Measurements from ENCODE around the gene MDM2. TPM values are rescaled to one million over a fixed set of nuclear protein-coding genes. Genes with fewer than 3 reads are reported as not detected.

The MDM2 gene
- total RNA-seq, 2 donors from 2014 or later, result 36.1 to 95.6 TPM

DNA sequence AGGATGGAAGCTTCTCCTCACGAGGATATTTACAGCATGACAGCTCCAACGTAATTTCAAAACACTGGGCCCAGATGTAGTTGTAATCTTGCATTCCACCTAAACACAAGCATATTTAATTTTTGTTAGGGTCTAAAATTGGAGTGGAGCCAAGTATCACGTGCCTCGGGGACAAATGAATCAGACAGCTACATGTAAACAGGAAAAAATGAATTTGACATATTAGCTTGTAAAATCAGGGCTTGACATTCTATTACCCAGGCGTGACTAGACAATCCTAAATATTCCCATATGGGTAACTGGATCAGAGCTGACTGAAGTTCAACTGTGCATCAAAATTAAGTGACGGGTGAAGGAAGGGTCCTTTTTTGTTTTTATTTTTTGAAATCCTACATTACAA lies 59.0 kb downstream of the MDM2 start:
- Histone ChIP-seq H3K27me3 (replicated peaks; ENCODE audit: insufficient read depth) (no peaks in the 10 kb centered on the region), H3K4me3 (no peak overlapping the region), H3K9me3 (no peaks in the 10 kb centered on the region), H3K27ac (no peak overlapping the region), H3K36me3 (no peaks in the 10 kb centered on the region), H3K4me1 (replicated peaks) (no peaks in the 10 kb centered on the region)
- WGBS, result 56% methylated on average over 6 of the region's 6 CpGs
- TF ChIP-seq, protein P1, sequence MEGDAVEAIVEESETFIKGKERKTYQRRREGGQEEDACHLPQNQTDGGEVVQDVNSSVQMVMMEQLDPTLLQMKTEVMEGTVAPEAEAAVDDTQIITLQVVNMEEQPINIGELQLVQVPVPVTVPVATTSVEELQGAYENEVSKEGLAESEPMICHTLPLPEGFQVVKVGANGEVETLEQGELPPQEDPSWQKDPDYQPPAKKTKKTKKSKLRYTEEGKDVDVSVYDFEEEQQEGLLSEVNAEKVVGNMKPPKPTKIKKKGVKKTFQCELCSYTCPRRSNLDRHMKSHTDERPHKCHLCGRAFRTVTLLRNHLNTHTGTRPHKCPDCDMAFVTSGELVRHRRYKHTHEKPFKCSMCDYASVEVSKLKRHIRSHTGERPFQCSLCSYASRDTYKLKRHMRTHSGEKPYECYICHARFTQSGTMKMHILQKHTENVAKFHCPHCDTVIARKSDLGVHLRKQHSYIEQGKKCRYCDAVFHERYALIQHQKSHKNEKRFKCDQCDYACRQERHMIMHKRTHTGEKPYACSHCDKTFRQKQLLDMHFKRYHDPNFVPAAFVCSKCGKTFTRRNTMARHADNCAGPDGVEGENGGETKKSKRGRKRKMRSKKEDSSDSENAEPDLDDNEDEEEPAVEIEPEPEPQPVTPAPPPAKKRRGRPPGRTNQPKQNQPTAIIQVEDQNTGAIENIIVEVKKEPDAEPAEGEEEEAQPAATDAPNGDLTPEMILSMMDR (IDR thresholded peaks at IDR 0.05), result no peak
- TF ChIP-seq POLR2A (IDR thresholded peaks at IDR 0.05) (no peak), POLR2AphosphoS5 (IDR thresholded peaks at IDR 0.05) (no peak)
- DNase-seq (ENCODE audit: low spot score), result no peak
- intact Hi-C loops (cut with DNase I), result loop anchor here (10.0 kb wide), 1 partner anchor 288 kb away; no protein-coding TSS in a partner anchor

DNA sequence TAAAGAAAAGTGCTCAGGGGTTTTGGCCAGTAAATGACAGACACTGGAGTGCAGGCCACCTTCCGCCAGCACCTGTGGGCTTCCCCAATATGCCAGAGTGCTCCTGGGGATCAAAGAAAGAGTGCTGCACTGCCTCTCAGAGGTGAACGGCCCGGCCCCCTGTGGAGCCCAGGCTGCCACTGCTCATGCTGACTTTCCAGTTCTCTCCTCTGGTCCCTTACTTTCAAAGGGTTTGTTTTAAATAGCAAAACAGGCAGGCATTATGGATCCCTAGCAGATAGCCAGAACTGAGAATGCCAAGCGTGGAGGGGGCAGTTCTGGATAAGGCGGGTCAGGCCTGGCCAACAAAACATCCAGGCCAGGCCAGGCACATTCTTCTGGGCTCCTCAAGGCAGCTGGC lies 59.6 kb downstream of the MDM2 start:
- H3K27ac ChIP-seq, result no peak overlapping the region
- no peaks in the 10 kb centered on the region for H3K27me3 ChIP-seq (replicated peaks; ENCODE audit: insufficient read depth)
- no peaks in the 10 kb centered on the region for H3K4me1 ChIP-seq (replicated peaks)
- intact Hi-C loops (cut with DNase I), result loop anchor here (10.0 kb wide), 1 partner anchor 287 kb away; no protein-coding TSS in a partner anchor
- no peak for DNase-seq (ENCODE audit: low spot score)
- H3K36me3 ChIP-seq, result no peaks in the 10 kb centered on the region
- no peaks in the 10 kb centered on the region for H3K9me3 ChIP-seq
- no peak for TF ChIP-seq POLR2A (IDR thresholded peaks at IDR 0.05)
- TF ChIP-seq, protein P1 (IDR thresholded peaks at IDR 0.05), result no peak
- no peak for TF ChIP-seq POLR2AphosphoS5 (IDR thresholded peaks at IDR 0.05)
- 92% methylated on average over 5 of the region's 5 CpGs for WGBS
- no peak overlapping the region for H3K4me3 ChIP-seq

DNA sequence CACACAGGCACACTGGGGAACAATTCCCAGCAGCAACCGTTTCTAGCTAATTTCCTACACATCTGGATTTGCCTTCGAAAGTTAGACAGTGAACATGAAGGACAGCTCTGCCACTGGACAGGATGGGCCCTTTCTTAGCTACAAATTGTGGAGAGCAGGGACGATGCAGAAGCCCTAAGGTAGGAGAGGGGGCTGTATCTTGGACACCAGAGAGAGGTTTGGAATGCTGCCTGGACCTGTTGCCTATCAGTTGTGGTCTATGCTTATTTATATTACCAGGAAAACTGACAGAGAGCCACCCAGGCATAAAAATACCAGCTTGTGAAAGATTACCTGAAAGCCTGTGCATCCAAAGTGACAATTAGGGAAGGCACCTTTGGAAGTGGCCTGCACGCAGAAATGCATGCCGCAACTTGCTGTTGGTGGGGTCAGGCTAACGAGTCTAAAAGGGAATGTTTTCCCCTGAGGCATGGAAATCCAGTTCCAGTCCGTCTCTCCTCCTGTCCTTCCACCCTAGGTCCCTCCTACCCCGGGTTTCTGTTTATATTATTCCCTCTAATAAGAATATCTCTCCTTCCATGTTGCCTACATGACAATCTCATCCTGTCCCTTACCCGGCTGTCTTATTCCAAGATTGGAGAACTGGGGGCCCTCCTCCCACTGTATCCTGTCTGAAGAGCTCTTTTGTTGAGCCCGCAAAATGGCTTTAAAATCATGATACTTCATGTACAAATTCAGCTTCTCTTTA lies 60.2 kb downstream of the MDM2 start:
- Histone ChIP-seq H3K4me1 (replicated peaks) (no peaks in the 10 kb centered on the region), H3K36me3 (no peaks in the 10 kb centered on the region), H3K27ac (no peak overlapping the region), H3K9me3 (no peaks in the 10 kb centered on the region), H3K4me3 (no peak overlapping the region), H3K27me3 (replicated peaks; ENCODE audit: insufficient read depth) (no peaks in the 10 kb centered on the region)
- no peak for DNase-seq (ENCODE audit: low spot score)
- TF ChIP-seq, protein P1 (IDR thresholded peaks at IDR 0.05), result no peak
- TF ChIP-seq POLR2AphosphoS5 (IDR thresholded peaks at IDR 0.05) (no peak), POLR2A (IDR thresholded peaks at IDR 0.05) (no peak)
- WGBS, result 54% methylated on average over 10 of the region's 10 CpGs
- intact Hi-C loops (cut with DNase I), result loop anchor here (10.0 kb wide), 1 partner anchor 287 kb away; no protein-coding TSS in a partner anchor

DNA sequence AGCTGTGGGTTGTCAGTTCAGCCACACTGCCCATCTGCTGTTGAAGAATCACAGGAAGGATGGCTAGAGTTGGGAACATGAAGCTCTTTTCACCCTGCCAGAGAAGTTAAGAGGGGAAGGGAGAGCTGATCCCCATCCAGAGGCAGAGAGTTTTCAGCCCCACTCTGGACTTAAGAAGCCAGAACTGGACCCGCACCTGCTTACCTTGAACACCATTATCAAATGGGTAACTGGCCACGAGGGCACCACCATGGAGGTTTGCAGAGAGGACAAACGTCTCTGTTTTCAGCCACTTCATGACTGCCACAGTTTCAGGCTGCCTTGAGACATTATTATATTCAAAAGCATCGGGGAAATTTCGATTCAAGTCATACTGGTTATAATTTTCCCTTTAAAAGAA lies 62.0 kb downstream of the MDM2 start:
- Histone ChIP-seq H3K27ac (no peak overlapping the region), H3K27me3 (replicated peaks; ENCODE audit: insufficient read depth) (no peaks in the 10 kb centered on the region), H3K4me3 (no peak overlapping the region), H3K9me3 (no peaks in the 10 kb centered on the region), H3K4me1 (replicated peaks) (no peaks in the 10 kb centered on the region), H3K36me3 (no peaks in the 10 kb centered on the region)
- intact Hi-C loops (cut with DNase I), result no loop called here
- WGBS, result 93% methylated on average over 5 of the region's 5 CpGs
- DNase-seq (ENCODE audit: low spot score), result no peak
- no peak for TF ChIP-seq POLR2A (IDR thresholded peaks at IDR 0.05)
- no peak for TF ChIP-seq POLR2AphosphoS5 (IDR thresholded peaks at IDR 0.05)
- TF ChIP-seq, protein P1 (IDR thresholded peaks at IDR 0.05), result no peak

DNA sequence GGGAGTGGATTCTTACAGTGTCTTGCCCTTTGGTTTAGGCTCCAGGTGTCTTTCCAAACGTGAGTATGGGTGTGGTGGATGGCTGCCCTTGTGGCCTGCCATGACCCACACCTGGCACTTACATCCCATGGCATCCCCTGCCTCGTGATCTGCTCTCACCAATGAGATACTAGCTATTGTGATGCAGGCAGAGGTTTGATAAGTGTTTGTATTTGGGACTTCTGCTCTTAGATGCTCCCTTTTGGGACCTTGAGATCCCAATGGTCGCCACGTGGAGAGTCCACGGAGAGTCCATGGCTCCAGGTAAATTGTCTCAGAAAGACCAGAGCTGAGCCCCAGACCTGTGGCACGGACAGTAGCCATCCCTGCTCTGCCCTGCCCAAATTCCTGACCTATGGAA lies 62.5 kb downstream of the MDM2 start:
- H3K9me3 ChIP-seq, result no peaks in the 10 kb centered on the region
- H3K4me1 ChIP-seq (replicated peaks), result no peaks in the 10 kb centered on the region
- TF ChIP-seq, protein P1 (IDR thresholded peaks at IDR 0.05), result no peak
- TF ChIP-seq POLR2A (IDR thresholded peaks at IDR 0.05), result no peak
- no peak for TF ChIP-seq POLR2AphosphoS5 (IDR thresholded peaks at IDR 0.05)
- DNase-seq (ENCODE audit: low spot score), result no peak
- no peaks in the 10 kb centered on the region for H3K27me3 ChIP-seq (replicated peaks; ENCODE audit: insufficient read depth)
- no peak overlapping the region for H3K4me3 ChIP-seq
- intact Hi-C loops (cut with DNase I), result no loop called here
- H3K36me3 ChIP-seq, result no peaks in the 10 kb centered on the region
- 93% methylated on average over 6 of the region's 6 CpGs for WGBS
- no peak overlapping the region for H3K27ac ChIP-seq
